Transverse colon (tissue), 4 donors: ENCODE results near the gene SAMD14. TPM values are rescaled to one million over a fixed set of nuclear protein-coding genes. Genes with fewer than 3 reads are reported as not detected.

Source experiments
- DNase-seq: peaks from one replicate; pipeline ENCODE4 v3.0.0-alpha.2; 2019
- H3K27ac ChIP-seq, 4 donors: fragments of 200-600 bp; sonication (generic); 2 replicates each; pipeline ENCODE4 v1.5.1; 2016 to 2018; ENCODE audit warnings: inconsistent platforms in 4 of 4
- H3K27me3 ChIP-seq: fragments of 200-600 bp; sonication (generic); 2 replicates; pipeline ENCODE4 v1.5.1; 2017; ENCODE audit warnings: inconsistent platforms
- H3K36me3 ChIP-seq, 4 donors: fragments of 200-600 bp; sonication (generic); 2 replicates each; pipeline ENCODE4 v1.5.1; 2017 to 2019; ENCODE audit warnings: inconsistent platforms in 4 of 4
- H3K4me1 ChIP-seq, 4 donors: fragments of 200-600 bp; sonication (generic); 2 replicates each; pipeline ENCODE4 v1.5.1; 2017 to 2020; ENCODE audit warnings: inconsistent platforms in 4 of 4
- H3K4me3 ChIP-seq, 4 donors: fragments of 200-600 bp; sonication (generic); 1 replicate in 1 of 4; 2 replicates in 3 of 4; pipeline versions ENCODE4 v1.5.1 to v1.6.1; 2017 to 2019; ENCODE audit warnings: inconsistent platforms in 4 of 4
- H3K9me3 ChIP-seq, 2 donors: fragments of 200-600 bp; sonication (generic); 2 replicates each; pipeline ENCODE4 v1.5.1; 2017 to 2019; ENCODE audit warnings: inconsistent platforms in 2 of 2
- EP300 ChIP-seq: sonication (generic); formaldehyde crosslinking; IDR thresholded peaks from one replicate; pipeline ENCODE4 v1.6.1; 2017; ENCODE audit warnings: antibody characterized with exemption, low read depth
- POLR2A ChIP-seq: fragments of 450-650 bp; IDR thresholded peaks from one replicate; pipeline ENCODE4 v1.6.1; 2016; ENCODE audit warnings: antibody characterized with exemption, mild to moderate bottlenecking, moderate library complexity
- POLR2AphosphoS5 ChIP-seq, 3 donors: sonication (generic); formaldehyde crosslinking; IDR thresholded peaks; one replicate each; pipeline ENCODE4 v1.6.1; 2016; ENCODE audit warnings: antibody characterized with exemption in 3 of 3
- WGBS, 2 donors: methylation state at CpG; one replicate each; pipeline ENCODE4 v1.1.5; 2018; ENCODE audit warnings: low coverage in 1 of 2; 5-methylcytosine and 5-hydroxymethylcytosine counted together
- in situ Hi-C, 4 donors: fragments of 200-750 bp; cut with MboI; loops; one replicate each; pipeline versions ENCODE4 v1.15.0 to v1.15.1; 2017; ENCODE audit warnings: low sequenced_read_pairs in 3 of 4, low pct_ligation_motif_present in 1 of 4, low pct_unique_long_range_greater_than_20kb in 1 of 4
- intact Hi-C: fragments of 100-400 bp; cut with DNase I; formaldehyde crosslinking; loops from one replicate; pipeline ENCODE4 v1.15.1; 2023; ENCODE audit warnings: low total_unique reads
- total RNA-seq, 4 donors: library from RNA; depleted of rRNA; stranded (reverse); fragments of >200 nt; gene quantifications; one replicate each; pipeline ENCODE4 v1.1.0, GENCODE V29; 2016
- TF ChIP-seq, protein P1 (sequence below), 5 experiments: fragments of 200-600 bp in 3 of 5; fragments of 450-650 bp in 2 of 5; sonication (generic) in 3 of 5; IDR thresholded peaks; 1 replicate in 2 of 5; 2 replicates in 3 of 5; pipeline ENCODE4 v1.5.1; 2016 to 2017; ENCODE audit warnings: antibody characterized with exemption in 5 of 5, inconsistent platforms in 3 of 5, mild to moderate bottlenecking in 2 of 5, moderate library complexity in 1 of 5

SAMD14 gene
- total RNA-seq, 4 donors from 2014 or later = 0.14 to 1.8 (median 0.32) TPM; not detected in 1

DNA sequence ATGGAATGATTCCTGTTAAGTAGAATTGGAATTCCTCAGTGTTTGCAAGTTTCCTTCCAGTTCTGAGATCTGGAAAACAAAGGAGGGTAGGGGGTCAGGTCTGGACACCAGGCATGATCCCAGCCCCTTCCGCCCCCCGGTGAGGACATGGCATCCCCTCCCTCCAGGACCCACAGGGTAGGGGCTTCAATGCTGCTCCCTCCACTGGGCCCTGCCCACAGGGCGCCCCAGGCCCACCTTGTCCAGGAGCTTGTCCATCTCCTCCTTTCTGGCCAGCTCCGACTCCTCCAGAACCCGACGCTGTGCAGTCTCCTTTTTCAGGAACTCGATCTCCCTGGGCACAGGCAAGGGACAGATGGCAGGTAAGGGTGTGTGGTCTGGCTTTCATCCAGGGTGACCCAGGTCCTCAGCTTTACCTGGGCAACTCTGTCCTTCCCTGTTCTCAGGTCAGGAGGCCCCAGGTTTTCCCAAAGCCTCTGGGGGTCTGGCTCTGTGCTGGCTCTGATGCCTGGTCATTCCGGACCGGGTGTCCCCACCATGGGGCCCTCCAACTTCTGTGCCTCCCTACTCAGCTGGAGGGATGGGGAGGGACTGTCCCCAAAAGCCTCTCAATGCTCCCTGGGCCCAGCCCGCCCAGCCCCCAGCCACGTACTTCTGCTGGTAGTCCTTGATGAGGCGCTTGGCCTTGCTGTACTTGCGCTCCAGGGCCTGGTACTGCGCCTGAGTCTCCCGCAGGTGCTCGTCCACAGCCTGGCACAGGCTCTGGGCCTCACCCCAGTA lies 5.5 kb upstream of the SAMD14 start:
- Histone ChIP-seq H3K4me3 (no peak overlapping the region), H3K27me3 (peaks cover 5% of the 10 kb centered on the region), H3K9me3 (no peaks in the 10 kb centered on the region), H3K4me1 (peaks cover 0 to 20% (median 9%) of the 10 kb centered on the region in 4 donors), H3K27ac (no peak overlapping the region), H3K36me3 (peaks cover 0 to 40% (median 11%) of the 10 kb centered on the region in 4 donors)
- intact Hi-C loops = no loop called here
- WGBS, 2 donors = 92 to 100% methylated on average over 1 to 15 of the region's 16 CpGs
- TF ChIP-seq POLR2A = no peak
- no peak for TF ChIP-seq EP300
- TF ChIP-seq, protein P1, sequence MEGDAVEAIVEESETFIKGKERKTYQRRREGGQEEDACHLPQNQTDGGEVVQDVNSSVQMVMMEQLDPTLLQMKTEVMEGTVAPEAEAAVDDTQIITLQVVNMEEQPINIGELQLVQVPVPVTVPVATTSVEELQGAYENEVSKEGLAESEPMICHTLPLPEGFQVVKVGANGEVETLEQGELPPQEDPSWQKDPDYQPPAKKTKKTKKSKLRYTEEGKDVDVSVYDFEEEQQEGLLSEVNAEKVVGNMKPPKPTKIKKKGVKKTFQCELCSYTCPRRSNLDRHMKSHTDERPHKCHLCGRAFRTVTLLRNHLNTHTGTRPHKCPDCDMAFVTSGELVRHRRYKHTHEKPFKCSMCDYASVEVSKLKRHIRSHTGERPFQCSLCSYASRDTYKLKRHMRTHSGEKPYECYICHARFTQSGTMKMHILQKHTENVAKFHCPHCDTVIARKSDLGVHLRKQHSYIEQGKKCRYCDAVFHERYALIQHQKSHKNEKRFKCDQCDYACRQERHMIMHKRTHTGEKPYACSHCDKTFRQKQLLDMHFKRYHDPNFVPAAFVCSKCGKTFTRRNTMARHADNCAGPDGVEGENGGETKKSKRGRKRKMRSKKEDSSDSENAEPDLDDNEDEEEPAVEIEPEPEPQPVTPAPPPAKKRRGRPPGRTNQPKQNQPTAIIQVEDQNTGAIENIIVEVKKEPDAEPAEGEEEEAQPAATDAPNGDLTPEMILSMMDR (IDR thresholded peaks at IDR 0.05) = no peak
- TF ChIP-seq POLR2AphosphoS5 (IDR thresholded peaks at IDR 0.05) = no peak
- in situ Hi-C loops = no loop called here
- no peak for DNase-seq

DNA sequence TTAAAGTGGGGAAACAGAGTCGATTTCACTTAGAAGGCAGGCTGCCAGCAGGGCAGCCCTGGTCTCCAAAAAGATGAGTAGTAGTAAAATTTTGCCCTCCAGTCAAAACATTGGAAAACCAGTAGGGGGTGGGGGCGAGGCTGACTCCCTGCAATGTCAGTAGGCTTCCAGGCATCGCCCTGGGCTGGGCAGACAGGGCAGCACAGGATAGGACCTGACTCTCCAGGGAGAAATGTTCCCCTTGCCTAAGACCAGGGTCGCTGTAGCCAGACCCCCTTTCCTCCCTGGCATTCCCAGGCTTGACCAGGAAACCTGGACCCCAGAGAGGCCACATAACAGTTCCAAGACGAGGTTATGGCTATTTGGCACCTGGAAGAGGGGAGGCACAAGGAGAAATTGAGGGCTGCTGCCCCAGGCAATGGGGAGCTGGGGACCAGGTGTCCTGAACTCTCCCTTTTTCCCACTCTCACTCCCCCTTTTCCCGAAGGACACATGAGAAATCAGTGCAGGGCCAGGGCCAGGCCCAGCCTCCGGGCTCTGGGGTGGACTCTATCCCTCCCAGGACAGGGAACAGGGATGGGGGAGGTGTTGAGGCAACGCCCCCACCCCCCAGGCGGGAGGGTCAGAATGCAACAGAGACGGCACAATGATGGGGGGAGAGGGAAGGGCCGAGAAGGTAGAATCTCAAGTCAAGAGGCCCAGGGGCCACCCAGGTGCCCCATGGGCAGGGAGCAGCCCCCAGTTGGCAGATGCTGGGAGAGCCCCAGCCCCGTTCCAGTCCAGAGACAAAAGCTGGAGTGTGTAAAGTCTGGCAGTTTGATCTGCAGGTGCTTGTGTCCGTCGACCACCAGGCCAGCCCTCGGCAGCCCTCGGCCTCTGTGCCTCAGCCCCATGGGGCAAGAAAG lies 4.5 kb upstream of the SAMD14 start:
- TF ChIP-seq EP300 (no peak), POLR2A (no peak), POLR2AphosphoS5 (IDR thresholded peaks at IDR 0.05) (no peak)
- TF ChIP-seq, protein P1 (IDR thresholded peaks at IDR 0.05) = no peak
- Histone ChIP-seq H3K4me3 (no peak overlapping the region), H3K4me1 (peaks cover 1 to 26% (median 18%) of the 10 kb centered on the region in 4 donors), H3K36me3 (peaks cover 0 to 39% (median 10%) of the 10 kb centered on the region in 4 donors), H3K27me3 (peaks cover 16% of the 10 kb centered on the region), H3K27ac (no peak overlapping the region), H3K9me3 (no peaks in the 10 kb centered on the region)
- intact Hi-C loops = no loop called here
- 59 to 74% methylated on average over 3 to 16 of the region's 16 CpGs for WGBS, 2 donors
- in situ Hi-C loops = no loop called here
- no peak for DNase-seq

DNA sequence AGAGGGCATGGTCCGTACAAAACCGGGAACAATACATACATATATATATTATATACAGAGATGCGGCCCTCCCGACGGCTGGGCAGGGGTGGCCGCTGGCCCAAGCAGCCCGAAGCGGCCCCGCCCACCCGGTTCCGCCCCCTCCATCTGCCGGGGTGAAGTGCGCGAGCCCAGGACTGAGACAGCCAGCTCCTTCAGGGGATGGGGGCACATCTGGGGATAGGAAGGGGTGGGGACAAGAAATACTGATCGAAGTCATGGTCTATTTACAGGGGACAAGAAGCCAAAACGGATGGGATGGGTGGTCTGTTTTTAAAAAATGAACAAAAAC lies 3.8 kb upstream of the SAMD14 start:
- 50 to 67% methylated on average over 1 to 15 of the region's 16 CpGs for WGBS, 2 donors
- Histone ChIP-seq H3K27me3 (peaks cover 23% of the 10 kb centered on the region), H3K4me3 (no peak overlapping the region), H3K4me1 (peaks cover 9 to 33% (median 25%) of the 10 kb centered on the region in 4 donors), H3K9me3 (no peaks in the 10 kb centered on the region), H3K27ac (peak overlapping the region in 3 of 4 donors; percentile 18 to 32 (median 22)), H3K36me3 (peaks cover 0 to 31% (median 6%) of the 10 kb centered on the region in 4 donors)
- DNase-seq = no peak
- in situ Hi-C loops (no loop called here), intact Hi-C loops (no loop called here)
- TF ChIP-seq POLR2A (no peak), EP300 (no peak), POLR2AphosphoS5 (IDR thresholded peaks at IDR 0.05) (no peak)
- TF ChIP-seq, protein P1 (IDR thresholded peaks at IDR 0.05) = no peak
